Adipose tissue (tissue), 3 donors: ENCODE data around the gene GRWD1. TPM values are rescaled to one million over a fixed set of nuclear protein-coding genes. Genes with fewer than 3 reads are reported as not detected.

Source experiments
- H3K27ac ChIP-seq: one replicate; pipeline ENCODE4 v1.5.1; 2013; ENCODE audit warnings: low read depth, low read length
- WGBS, 3 donors: extraction: QIAGEN DNeasy Blood & Tissue Kit; methylation state at CpG; one replicate each; pipeline ENCODE4 v1.1.7; 2013; 5-methylcytosine and 5-hydroxymethylcytosine counted together
- polyA plus RNA-seq, 3 donors: library from polyadenylated mRNA; stranded (reverse); fragments of 200-250 nt; gene quantifications; one replicate each; pipeline ENCODE4 v1.2.3, GENCODE V29; 2013
- donor health status: healthy with polysubstance abuse.
- donor health status: Bipolar disorder and iron deficiency.
- donor health status: healthy.

The GRWD1 gene
- polyA plus RNA-seq, 3 donors: 7.5 to 29.5 (median 12.7) TPM

DNA sequence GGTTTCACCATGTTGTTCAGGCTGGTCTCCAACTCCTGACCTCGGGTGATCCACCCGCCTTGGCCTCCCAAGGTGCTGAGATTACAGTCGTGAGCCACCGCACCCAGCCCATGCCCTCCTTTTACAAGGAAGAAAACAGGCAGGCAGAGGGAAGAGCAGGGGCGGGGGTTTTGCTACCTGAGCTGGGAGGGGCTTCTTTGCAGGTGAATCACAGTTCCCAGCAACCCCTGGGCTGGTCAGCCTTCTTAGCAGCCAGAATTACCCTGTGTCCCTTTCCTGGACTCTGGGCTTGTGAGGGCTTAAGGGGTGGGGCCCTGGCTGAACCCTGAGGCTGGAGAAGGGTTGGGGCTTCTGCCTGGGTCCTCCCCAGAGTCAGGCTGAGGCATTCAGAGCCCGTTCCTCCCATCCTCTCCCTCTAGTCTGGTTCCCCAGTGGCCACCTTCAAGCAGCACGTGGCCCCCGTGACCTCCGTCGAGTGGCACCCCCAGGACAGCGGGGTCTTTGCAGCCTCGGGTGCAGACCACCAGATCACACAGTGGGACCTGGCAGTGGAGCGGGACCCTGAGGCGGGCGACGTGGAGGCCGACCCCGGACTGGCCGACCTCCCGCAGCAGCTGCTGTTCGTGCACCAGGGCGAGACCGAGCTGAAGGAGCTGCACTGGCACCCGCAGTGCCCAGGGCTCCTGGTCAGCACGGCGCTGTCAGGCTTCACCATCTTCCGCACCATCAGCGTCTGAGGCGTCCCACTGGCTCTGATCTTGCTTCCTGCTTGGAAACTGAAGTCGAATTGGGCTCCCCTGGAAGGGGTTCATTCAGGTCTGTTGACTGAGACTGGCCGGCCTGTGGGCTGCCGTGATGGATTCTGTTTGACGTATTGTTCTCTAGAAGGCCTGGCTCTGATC, 6.8 kb downstream of the GRWD1 start:
- 88 to 93% (median 93%) methylated on average over 33 of the region's 33 CpGs for WGBS, 3 donors
- H3K27ac ChIP-seq: no peak overlapping the region

DNA sequence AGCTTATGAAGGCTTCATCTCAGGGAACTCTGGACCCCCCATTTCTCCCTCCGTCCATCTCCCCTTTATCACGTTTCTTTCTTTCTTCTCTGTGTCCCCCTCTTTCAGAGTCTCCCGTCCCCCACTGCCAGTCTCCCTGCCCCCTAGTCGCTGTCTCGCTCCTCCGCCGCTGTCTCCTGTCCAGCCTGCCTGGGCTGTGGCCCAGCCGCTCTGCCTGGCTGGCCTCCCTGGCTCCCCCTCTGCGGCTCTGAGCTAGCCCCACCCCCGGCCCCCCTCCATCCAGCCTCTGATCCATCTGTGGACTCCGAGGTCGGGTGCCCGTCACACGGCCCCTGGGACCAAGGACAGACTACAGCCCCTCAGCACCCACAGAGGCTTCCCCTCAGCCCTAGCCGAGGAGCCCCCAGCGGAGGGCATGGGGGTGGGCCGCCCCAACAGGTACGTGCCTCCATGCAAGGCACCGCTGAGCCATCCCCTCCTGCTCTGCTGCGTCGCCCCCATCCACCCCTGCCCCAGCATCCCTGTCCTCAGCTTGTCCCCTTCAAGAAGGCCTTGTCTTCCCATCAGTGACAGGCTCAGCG, 8.5 kb downstream of the GRWD1 start:
- 86 to 93% (median 93%) methylated on average over 17 to 22 of the region's 22 CpGs for WGBS, 3 donors
- no peak overlapping the region for H3K27ac ChIP-seq

DNA sequence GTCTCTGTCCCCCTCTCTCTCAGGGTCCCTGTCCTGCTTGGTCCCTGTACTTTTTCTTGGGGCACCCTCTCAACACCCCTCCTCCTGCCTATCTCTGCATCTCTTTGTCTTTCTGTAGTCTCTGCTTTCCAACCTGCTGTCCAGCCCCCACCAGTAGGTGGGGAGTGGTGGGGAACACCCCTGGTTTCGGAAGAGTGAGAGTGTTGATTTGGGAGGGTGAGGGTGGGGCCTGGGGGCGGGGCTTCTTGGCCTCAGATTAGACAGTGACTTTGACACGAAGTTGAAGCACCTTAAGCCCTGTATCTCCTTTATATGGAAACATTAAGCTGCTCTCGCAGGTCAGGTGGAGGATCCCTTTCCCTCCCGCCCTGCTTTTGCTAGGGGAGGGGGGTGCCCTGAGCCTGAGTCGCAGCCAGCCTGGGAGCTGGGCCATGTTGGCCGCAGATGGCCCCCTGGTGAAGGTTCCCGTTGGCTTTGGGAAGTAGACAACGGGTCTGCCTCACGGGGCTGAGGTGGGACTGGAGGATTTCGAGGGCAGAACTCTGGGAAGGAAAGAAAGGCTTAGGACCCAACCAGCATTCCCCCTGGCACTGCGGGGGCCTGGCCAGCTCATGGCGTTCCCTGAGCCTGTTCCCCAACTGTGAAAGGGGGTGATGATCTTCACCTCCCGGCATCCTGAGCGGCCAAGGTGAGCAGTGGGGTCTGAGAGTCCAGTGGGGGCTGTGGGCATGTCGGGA, 9.6 kb downstream of the GRWD1 start, which contains the start of gene KCNJ14:
Gene KCNJ14 (plus strand): TSS at position 404 of the 737 bp plus-strand sequence. CDS start 6,151 bp downstream, outside the sequence.
- no peak within 1 kb of the TSS for H3K27ac ChIP-seq
- WGBS, 3 donors: 78 to 84% (median 83%) methylated on average over 16 of the region's 16 CpGs

DNA sequence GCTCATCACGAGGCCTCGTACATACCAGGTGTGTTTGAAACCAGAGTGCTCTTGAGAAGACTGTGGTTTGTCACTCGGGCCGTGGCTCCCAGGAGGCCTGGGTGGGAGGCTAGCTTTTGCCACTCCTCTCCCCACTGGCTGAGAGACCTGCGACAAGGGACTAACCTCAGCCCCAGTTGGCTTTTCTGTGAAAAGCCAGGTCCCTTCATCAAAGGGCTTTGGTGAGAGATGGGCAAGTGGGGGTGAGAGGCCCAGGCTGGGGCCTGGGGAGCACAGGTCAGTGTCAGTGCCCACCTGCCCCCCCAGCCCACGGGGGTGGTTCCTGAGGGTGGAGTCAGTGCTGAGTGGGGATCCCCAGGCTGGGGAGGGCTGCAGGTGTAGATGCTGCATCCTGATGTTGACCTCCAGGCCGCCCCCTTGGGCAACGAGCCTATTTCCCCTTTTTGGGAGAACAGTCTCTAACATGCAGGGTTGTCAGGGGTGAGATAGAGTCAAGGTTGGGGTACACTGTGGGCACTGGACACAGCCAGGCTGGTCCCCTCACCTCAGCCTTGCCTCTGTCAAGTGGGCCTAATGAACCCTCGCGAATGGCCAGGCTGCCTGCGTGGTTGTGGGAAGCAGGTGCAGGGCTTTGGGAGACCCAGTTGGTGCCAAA, 10.3 kb downstream of the GRWD1 start:
- WGBS, 3 donors: 84 to 86% (median 86%) methylated on average over 11 of the region's 11 CpGs
- no peak overlapping the region for H3K27ac ChIP-seq

GRCh38 chr19:48456864-48457263, 11.1 kb downstream of the GRWD1 start:
- no peak overlapping the region for H3K27ac ChIP-seq
- 94 to 99% (median 97%) methylated on average over 4 of the region's 4 CpGs for WGBS, 3 donors

DNA sequence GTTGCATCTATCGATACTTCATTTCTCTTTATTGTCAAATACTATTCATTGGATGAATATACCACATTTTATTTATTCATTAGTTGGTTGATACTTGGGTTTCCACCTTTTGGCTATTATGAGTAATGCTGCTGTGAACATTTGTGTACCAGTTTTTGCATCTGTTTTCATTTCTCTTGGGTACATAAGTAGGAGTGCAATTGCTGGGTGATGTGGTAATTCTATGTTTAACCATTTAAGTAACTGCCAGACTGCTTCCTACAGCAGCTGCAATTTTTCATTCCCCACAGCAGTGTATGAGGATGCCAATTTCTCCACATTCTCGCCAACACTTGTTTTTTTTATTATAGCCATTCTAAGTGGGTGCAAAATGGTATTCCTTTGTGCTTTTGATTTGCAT, 12.2 kb downstream of the GRWD1 start:
- 89 to 95% (median 92%) methylated on average over 2 of the region's 2 CpGs for WGBS, 3 donors
- no peak overlapping the region for H3K27ac ChIP-seq

- H3K27ac ChIP-seq: no peak overlapping the region
- WGBS, 3 donors: 93 to 95% (median 94%) methylated on average over 35 to 36 of the region's 36 CpGs
Observed at GRCh38 chr19:48461651-48461981, 15.8 kb downstream of the GRWD1 start.

GRCh38 chr19:48461982-48462655, 16.3 kb downstream of the GRWD1 start:
- H3K27ac ChIP-seq: no peak overlapping the region
- WGBS, 3 donors: 80 to 84% (median 81%) methylated on average over 61 to 62 of the region's 62 CpGs

- no peak overlapping the region for H3K27ac ChIP-seq
- 97 to 100% (median 97%) methylated on average over 1 of the region's 1 CpG for WGBS, 3 donors
Observed at GRCh38 chr19:48465215-48465614, 19.4 kb downstream of the GRWD1 start.

GRCh38 chr19:48466561-48467325, 21.0 kb downstream of the GRWD1 start:
- 66 to 76% (median 68%) methylated on average over 16 of the region's 16 CpGs for WGBS, 3 donors
- H3K27ac ChIP-seq: no peak overlapping the region

DNA sequence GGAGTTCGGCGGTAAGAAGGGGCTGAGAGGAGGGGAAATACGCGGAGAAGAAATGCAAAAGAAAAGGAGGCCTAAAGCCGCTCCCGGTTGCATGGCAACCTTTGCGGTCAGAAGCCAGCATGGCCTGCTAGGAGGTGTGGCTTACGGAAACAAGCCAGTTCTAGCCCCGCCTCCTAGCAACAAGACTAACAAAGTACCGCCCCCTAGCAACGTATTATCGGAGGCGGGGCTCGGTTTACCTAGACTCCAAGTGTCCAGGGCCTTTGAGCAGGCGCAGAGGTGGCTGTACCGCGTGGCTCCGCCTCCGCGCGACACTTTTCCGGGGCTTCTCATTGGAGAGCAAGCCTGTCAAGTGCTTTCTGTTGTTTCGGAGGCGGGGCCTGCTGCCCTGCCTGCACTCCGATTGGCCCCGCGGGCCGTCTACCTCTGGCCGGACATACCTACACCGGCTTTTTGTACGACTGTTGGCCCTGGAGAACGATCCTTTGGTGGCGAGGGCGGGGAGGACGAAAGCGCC, 23.0 kb downstream of the GRWD1 start:
- no peak overlapping the region for H3K27ac ChIP-seq
- WGBS, 3 donors: 0% methylated on average over 36 of the region's 36 CpGs

GRCh38 chr19:48469289-48469881, 23.6 kb downstream of the GRWD1 start, which contains the start of gene CYTH2:
Gene CYTH2, plus strand, starts transcription at chr19:48469369. Its CDS starts 139 bp downstream, at chr19:48469508.
- WGBS, 3 donors: 0 to 1% (median 1%) methylated on average over 54 to 66 of the region's 66 CpGs
- peak within 1 kb of the TSS; percentile 13 for H3K27ac ChIP-seq

DNA sequence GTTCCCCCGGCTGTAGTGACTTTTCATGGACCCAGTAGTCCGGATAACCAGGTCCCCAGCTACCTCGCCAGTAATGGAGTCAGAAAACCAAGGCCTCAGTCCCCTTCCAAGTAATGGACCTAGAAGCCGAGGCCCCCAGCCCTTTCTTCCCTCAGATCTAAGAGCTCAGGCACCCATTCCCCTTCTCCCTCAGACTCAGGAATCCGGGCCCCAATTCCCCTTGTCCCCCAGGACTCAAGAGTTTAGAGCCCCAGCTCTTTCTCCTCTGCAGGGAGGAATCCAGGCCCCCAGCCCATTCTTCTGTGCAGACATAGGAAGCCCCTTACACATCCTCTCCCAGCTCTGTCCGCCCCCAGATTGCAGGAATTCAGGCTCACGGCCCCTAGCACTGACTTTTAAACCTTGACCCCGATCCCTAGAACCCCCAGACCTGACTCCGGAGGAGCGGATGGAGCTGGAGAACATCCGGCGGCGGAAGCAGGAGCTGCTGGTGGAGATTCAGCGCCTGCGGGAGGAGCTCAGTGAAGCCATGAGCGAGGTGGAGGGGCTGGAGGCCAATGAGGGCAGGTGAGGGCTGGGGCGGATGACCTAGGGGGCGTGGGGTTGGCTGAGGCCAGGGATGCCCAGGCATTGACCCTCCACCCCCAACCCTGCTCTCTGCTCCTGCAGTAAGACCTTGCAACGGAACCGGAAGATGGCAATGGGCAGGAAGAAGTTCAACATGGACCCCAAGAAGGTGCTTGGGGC, 24.3 kb downstream of the GRWD1 start:
- 46 to 54% (median 51%) methylated on average over 20 of the region's 20 CpGs for WGBS, 3 donors
- H3K27ac ChIP-seq: no peak overlapping the region

DNA sequence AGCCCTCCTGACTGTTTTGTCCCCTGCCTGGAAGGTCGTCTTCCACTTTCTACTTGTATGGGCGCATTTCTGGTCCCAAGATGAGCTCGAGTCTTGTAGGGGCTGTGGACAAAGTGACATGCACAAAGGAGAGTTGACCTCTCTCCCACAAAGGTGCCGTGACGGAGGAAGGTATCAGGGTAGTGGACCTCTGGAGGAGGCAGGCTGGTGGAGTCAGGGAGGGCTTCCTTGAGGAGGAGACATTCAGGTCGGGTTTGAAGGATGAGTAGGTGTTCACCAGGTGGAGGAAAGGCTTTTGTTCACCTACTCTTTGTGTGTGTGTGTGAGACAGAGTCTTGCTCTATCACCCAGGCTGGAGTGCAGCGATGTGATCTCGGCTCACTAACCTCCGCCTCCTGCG, 25.1 kb downstream of the GRWD1 start:
- WGBS, 3 donors: 89 to 92% (median 91%) methylated on average over 10 of the region's 10 CpGs
- no peak overlapping the region for H3K27ac ChIP-seq

DNA sequence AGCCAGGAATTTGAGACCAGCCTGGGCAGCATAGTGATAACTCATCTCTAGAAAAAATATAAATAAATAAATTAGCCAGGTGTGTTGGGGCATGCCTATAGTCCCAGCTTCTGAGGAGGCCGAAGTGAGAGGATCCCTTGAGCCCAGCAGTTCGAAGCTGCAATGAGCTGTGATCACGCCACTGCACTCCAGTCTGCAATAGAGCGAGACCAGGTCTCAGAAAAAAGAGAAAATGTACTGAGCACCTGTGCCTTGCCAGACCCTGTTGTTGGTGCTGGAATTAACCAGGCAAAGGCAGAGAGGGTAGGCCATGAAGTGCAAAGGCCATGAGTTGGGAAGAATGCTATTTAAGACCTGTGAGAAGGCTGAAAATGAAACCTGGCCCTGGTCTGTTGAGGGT, 26.1 kb downstream of the GRWD1 start:
- WGBS, 3 donors: 94 to 97% (median 96%) methylated on average over 4 of the region's 4 CpGs

More for the DNA sequence above, 26.1 kb downstream of the GRWD1 start:
- H3K27ac ChIP-seq: no peak overlapping the region
